Glomerular endothelial cell (primary cell): ENCODE measurements around the gene DOP1A. TPM values are rescaled to one million over a fixed set of nuclear protein-coding genes. Genes with fewer than 3 reads are reported as not detected.

Source experiments
- DNase-seq: peaks from one replicate; pipeline ENCODE4 v3.0.0-alpha.2; 2011; ENCODE audit warnings: low read depth, low spot score; ENCODE audit errors: extremely low read depth
- total RNA-seq: library from RNA; depleted of rRNA; stranded (reverse); fragments of >200 nt; gene quantifications from 2 replicates; pipeline ENCODE4 v1.2.3, GENCODE V29; 2015

DOP1A gene
- total RNA-seq, result 7.6 and 11.5 TPM in 2 replicates

GRCh38 chr6:83067448-83068439 is at the start of gene DOP1A:
TSS of gene DOP1A (plus strand) at chr6:83067671. CDS start at chr6:83096978, 29,307 bp downstream.
- DNase-seq, result no peak

- no peak for DNase-seq
These were observed 47.7 kb upstream of the DOP1A start for GRCh38 chr6:83019741-83020140.

GRCh38 chr6:83031689-83032088 is 35.8 kb upstream of the DOP1A start:
- no peak for DNase-seq

GRCh38 chr6:83038246-83038645 is 29.2 kb upstream of the DOP1A start:
- DNase-seq, result no peak

- DNase-seq, result no peak
These were observed 24.9 kb upstream of the DOP1A start for GRCh38 chr6:83042467-83043053.

- DNase-seq, result no peak
These were observed 23.2 kb upstream of the DOP1A start for GRCh38 chr6:83044091-83044768.

GRCh38 chr6:83047065-83047754 is 20.3 kb upstream of the DOP1A start:
- DNase-seq, result no peak

GRCh38 chr6:83051377-83052172 is 15.9 kb upstream of the DOP1A start:
- DNase-seq, result no peak

GRCh38 chr6:83053678-83054077 is 13.8 kb upstream of the DOP1A start:
- no peak for DNase-seq

- no peak for DNase-seq
These were observed 12.0 kb upstream of the DOP1A start for GRCh38 chr6:83055366-83055964.

- no peak for DNase-seq
These were observed 9.7 kb upstream of the DOP1A start for GRCh38 chr6:83057705-83058321.

GRCh38 chr6:83061190-83061589 is 6.3 kb upstream of the DOP1A start:
- no peak for DNase-seq

GRCh38 chr6:83062225-83062624 is 5.2 kb upstream of the DOP1A start:
- DNase-seq, result no peak

- no peak for DNase-seq
These were observed 1.8 kb upstream of the DOP1A start, which contains the start of gene UBE3D for GRCh38 chr6:83065511-83066192. TSS of gene UBE3D (minus strand) at chr6:83065841. CDS start at chr6:83065718, 123 bp downstream.

- DNase-seq, result no peak
These were observed 1.1 kb downstream of the DOP1A start for GRCh38 chr6:83068616-83069015.

GRCh38 chr6:83069633-83070032 is 2.2 kb downstream of the DOP1A start:
- no peak for DNase-seq

- DNase-seq, result no peak
These were observed 3.6 kb downstream of the DOP1A start for GRCh38 chr6:83071023-83071422.

- DNase-seq, result no peak
These were observed 4.2 kb downstream of the DOP1A start for GRCh38 chr6:83071707-83072106.
